Trophoblast cell (in vitro differentiated cells and primary cell): ENCODE results near the gene CAMK1D.

Source experiments
- DNase-seq, 2 donors: peaks; one replicate each; pipeline ENCODE4 v3.0.0-alpha.2; 2016
- H2AFZ ChIP-seq: 2 replicates; pipeline ENCODE4 v1.6.1; 2013; ENCODE audit warnings: low read length, moderate library complexity, mild to moderate bottlenecking; ENCODE audit not compliant: insufficient read depth, poor library complexity
- H2AK5ac ChIP-seq: 2 replicates; pipeline ENCODE4 v1.6.1; 2013; ENCODE audit warnings: mild to moderate bottlenecking, low read length
- H2BK120ac ChIP-seq: 2 replicates; pipeline ENCODE4 v1.6.1; 2013; ENCODE audit warnings: low read length, mild to moderate bottlenecking, moderate library complexity; ENCODE audit not compliant: insufficient read depth, poor library complexity
- H2BK12ac ChIP-seq: 2 replicates; pipeline ENCODE4 v1.6.1; 2013; ENCODE audit warnings: mild to moderate bottlenecking, low read length, moderate library complexity
- H2BK5ac ChIP-seq: 2 replicates; pipeline ENCODE4 v1.6.1; 2013; ENCODE audit warnings: low read length, low read depth, moderate library complexity, mild to moderate bottlenecking; ENCODE audit not compliant: poor library complexity
- H3K14ac ChIP-seq: 2 replicates; pipeline ENCODE4 v1.6.1; 2013; ENCODE audit warnings: mild to moderate bottlenecking, low read length
- H3K18ac ChIP-seq: 2 replicates; pipeline ENCODE4 v1.6.1; 2013; ENCODE audit warnings: mild to moderate bottlenecking, low read length
- H3K23ac ChIP-seq: 2 replicates; pipeline ENCODE4 v1.6.1; 2013; ENCODE audit warnings: low read length
- H3K27ac ChIP-seq: 2 replicates; pipeline ENCODE4 v1.5.1; 2013; ENCODE audit warnings: low read depth, mild to moderate bottlenecking, inconsistent platforms, low read length, moderate library complexity
- H3K27me3 ChIP-seq: 2 replicates; pipeline ENCODE4 v1.6.1; 2013; ENCODE audit warnings: inconsistent platforms, mild to moderate bottlenecking, low read length, moderate library complexity; ENCODE audit not compliant: insufficient read depth
- H3K36me3 ChIP-seq, 2 experiments: 1 replicate in 1 of 2; 2 replicates in 1 of 2; pipeline ENCODE4 v1.6.1; 2013; ENCODE audit warnings: low read length in 2 of 2, mild to moderate bottlenecking in 2 of 2, moderate library complexity in 1 of 2; ENCODE audit not compliant: insufficient read depth in 2 of 2, control insufficient read depth in 1 of 2
- H3K4ac ChIP-seq: 2 replicates; pipeline ENCODE4 v1.6.1; 2013; ENCODE audit warnings: low read depth, mild to moderate bottlenecking, low read length, moderate library complexity
- H3K4me1 ChIP-seq, 2 experiments: 1 replicate in 1 of 2; 2 replicates in 1 of 2; pipeline ENCODE4 v1.6.1; 2013; ENCODE audit warnings: low read length in 2 of 2, mild to moderate bottlenecking in 2 of 2, moderate library complexity in 1 of 2; ENCODE audit not compliant: insufficient read depth in 2 of 2, control insufficient read depth in 1 of 2
- H3K4me2 ChIP-seq: 2 replicates; pipeline ENCODE4 v1.6.1; 2013; ENCODE audit warnings: inconsistent platforms, mild to moderate bottlenecking, low read length, moderate library complexity
- H3K4me3 ChIP-seq: 2 replicates; pipeline ENCODE4 v1.5.1; 2013; ENCODE audit warnings: mild to moderate bottlenecking, low read depth, low read length, inconsistent platforms
- H3K79me1 ChIP-seq: one replicate; pipeline ENCODE4 v1.6.1; 2013; ENCODE audit warnings: low read length
- H3K79me2 ChIP-seq: 2 replicates; pipeline ENCODE4 v1.6.1; 2013; ENCODE audit warnings: low read length, mild to moderate bottlenecking; ENCODE audit not compliant: control insufficient read depth, insufficient read depth, poor library complexity
- H3K9ac ChIP-seq: 2 replicates; pipeline ENCODE4 v1.6.1; 2013; ENCODE audit warnings: mild to moderate bottlenecking, low read length
- H3K9me3 ChIP-seq: 2 replicates; pipeline ENCODE4 v1.6.1; 2013; ENCODE audit warnings: low read depth, mild to moderate bottlenecking, control low read depth, inconsistent platforms, low read length; ENCODE audit not compliant: insufficient read depth
- H4K12ac ChIP-seq: 2 replicates; pipeline ENCODE4 v1.6.1; 2013; ENCODE audit warnings: low read depth, mild to moderate bottlenecking, low read length, moderate library complexity
- H4K8ac ChIP-seq: 2 replicates; pipeline ENCODE4 v1.6.1; 2013; ENCODE audit warnings: low read depth, mild to moderate bottlenecking, low read length, moderate library complexity
- H4K91ac ChIP-seq: one replicate; pipeline ENCODE4 v1.6.1; 2013; ENCODE audit warnings: low read depth, mild to moderate bottlenecking, low read length, moderate library complexity
- WGBS: extraction: QIAGEN DNeasy Blood & Tissue Kit; methylation state at CpG from one replicate; pipeline ENCODE4 v1.1.7; 2013; ENCODE audit warnings: missing lambda C conversion rate; ENCODE audit not compliant: insufficient read length, insufficient coverage; ENCODE audit errors: extremely low coverage; 5-methylcytosine and 5-hydroxymethylcytosine counted together

The CAMK1D gene

DNA sequence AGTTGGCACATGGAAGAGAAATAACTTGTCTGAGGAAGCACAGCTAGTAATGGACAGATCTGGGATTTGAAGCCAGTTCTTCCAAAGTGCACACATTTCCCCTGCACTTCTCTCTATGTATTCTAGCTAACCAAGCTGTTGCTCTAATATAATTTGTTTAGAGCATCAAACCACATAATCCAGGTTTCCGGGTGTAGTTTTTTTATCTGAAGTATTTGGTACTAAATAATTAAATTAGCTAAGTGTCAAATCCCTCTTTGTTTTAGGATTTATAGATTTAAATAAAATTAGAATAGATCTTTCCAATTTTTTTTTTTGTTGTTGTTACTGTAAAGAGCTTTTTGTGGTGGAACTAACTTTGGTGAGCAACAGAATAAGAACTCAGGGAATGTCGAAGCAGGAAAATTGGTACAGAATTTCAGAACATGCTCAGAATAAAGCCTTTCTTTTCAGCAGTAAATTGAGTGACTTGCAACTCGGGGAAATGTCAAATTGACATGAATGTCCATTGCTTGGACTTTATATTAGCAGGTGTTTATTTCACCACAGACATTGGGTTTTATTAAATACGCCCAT, 33.7 kb downstream of the CAMK1D start:
- Histone ChIP-seq H4K8ac (no peak overlapping the region), H3K18ac (no peak overlapping the region), H3K23ac (no peak overlapping the region), H2BK5ac (no peak overlapping the region), H3K9me3 (no peaks in the 10 kb centered on the region), H3K4me1 (no peaks in the 10 kb centered on the region), H3K27ac (no peak overlapping the region), H2BK12ac (no peak overlapping the region), H2AK5ac (no peak overlapping the region), H4K91ac (no peak overlapping the region), H3K4me2 (no peak overlapping the region), H3K4ac (no peak overlapping the region), H4K12ac (no peak overlapping the region), H3K79me1 (no peaks in the 10 kb centered on the region), H3K9ac (no peak overlapping the region), H3K27me3 (no peaks in the 10 kb centered on the region), H3K4me3 (no peak overlapping the region), H2BK120ac (no peak overlapping the region), H3K79me2 (no peaks in the 10 kb centered on the region), H2AFZ (no peak overlapping the region), H3K14ac (no peak overlapping the region), H3K36me3 (no peaks in the 10 kb centered on the region)
- no CpG with 5 or more reads among the region's 4 CpGs for WGBS
- DNase-seq, result no peak

DNA sequence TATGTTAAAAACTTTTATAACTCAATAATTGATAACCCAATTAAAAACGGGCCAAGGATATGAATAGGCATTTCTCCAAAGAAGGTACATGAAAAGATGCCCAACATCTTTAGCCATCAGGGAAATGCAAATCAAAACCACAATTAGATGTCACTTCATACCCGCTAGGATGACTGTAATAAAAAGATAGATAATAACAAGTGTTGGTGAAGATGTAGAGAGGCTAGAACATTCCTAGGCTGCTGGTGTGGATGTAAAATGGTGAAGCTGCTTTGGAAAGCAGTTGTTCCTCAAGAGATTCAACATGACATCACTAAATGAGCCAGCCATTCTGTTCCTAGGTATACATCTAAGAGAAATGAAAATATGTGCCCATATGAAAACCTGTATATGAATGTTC, 35.6 kb downstream of the CAMK1D start:
- no peaks in the 10 kb centered on the region for H3K4me1 ChIP-seq
- H3K9me3 ChIP-seq, result no peaks in the 10 kb centered on the region
- no peaks in the 10 kb centered on the region for H3K36me3 ChIP-seq
- no peaks in the 10 kb centered on the region for H3K79me2 ChIP-seq
- H2AFZ ChIP-seq, result no peak overlapping the region
- H3K9ac ChIP-seq, result no peak overlapping the region
- no peak overlapping the region for H3K27ac ChIP-seq
- H3K14ac ChIP-seq, result no peak overlapping the region
- no peak overlapping the region for H4K8ac ChIP-seq
- H3K23ac ChIP-seq, result no peak overlapping the region
- no peak overlapping the region for H4K12ac ChIP-seq
- no peak overlapping the region for H3K4me2 ChIP-seq
- no peak overlapping the region for H2BK120ac ChIP-seq
- no peak overlapping the region for H2AK5ac ChIP-seq
- no peak overlapping the region for H2BK5ac ChIP-seq
- no peak overlapping the region for H4K91ac ChIP-seq
- H2BK12ac ChIP-seq, result no peak overlapping the region
- no peak overlapping the region for H3K4ac ChIP-seq
- no peak for DNase-seq
- WGBS, result no CpG with 5 or more reads among the region's 2 CpGs
- H3K4me3 ChIP-seq, result no peak overlapping the region
- no peak overlapping the region for H3K18ac ChIP-seq
- no peaks in the 10 kb centered on the region for H3K79me1 ChIP-seq
- H3K27me3 ChIP-seq, result no peaks in the 10 kb centered on the region

DNA sequence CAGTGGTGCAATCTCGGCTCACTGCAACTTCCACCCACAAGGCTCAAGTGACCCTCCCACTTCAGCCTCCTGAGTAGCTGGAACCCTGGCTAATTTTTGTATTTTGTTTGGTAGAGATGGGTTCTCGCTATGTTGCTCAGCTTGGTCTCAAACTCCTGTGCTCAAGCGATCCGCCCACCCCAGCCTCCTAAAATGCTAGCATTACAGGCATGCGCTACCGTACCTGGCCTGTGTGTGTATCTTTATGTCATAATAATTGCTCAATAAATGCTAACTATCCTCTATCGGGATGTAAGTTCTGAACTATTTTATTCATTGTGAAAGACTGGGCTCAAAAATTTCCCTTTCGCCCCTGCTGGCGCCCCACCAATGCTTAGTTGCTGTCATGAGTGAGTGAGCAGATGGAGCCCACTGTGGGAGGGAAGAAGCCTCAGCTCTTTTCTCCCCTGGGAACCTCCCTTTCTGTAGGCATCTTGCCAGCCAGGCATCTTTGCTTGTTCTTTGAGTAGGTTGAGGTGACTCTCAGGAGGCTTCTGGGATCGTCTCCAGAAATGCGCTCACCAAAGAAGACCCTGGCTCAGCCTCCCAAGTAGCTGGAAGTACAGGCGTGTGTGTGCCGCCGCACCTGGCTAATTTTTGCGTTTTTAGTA, 38.3 kb downstream of the CAMK1D start:
- no peak overlapping the region for H4K91ac ChIP-seq
- DNase-seq, result no peak
- no peaks in the 10 kb centered on the region for H3K79me1 ChIP-seq

DNA sequence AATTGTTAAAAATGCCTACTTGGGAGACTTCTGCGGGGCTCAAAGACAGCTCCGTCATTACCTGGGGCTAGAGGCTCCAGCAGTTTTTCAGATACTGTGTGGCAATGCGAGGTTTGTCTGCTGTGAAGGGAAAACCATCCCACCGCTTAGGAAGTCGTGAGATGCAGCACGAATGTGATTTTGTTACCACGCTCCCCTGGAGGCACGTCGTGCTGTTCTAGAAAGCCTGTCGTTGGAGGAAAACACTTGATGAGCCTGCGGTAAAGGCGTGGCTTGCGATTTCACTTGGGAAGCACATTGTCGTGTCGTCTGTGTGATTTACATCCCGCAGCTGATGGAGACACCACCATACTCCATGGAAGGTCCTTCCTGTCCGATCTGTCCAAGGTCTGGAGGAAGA, 39.3 kb downstream of the CAMK1D start:
- H2BK120ac ChIP-seq, result no peak overlapping the region
- H3K79me2 ChIP-seq, result no peaks in the 10 kb centered on the region
- no peak overlapping the region for H2BK12ac ChIP-seq
- no peaks in the 10 kb centered on the region for H3K36me3 ChIP-seq
- no peak for DNase-seq
- H3K4ac ChIP-seq, result no peak overlapping the region
- no peak overlapping the region for H3K23ac ChIP-seq
- no peak overlapping the region for H4K8ac ChIP-seq
- H2BK5ac ChIP-seq, result no peak overlapping the region
- H3K14ac ChIP-seq, result no peak overlapping the region
- H4K12ac ChIP-seq, result no peak overlapping the region
- H4K91ac ChIP-seq, result no peak overlapping the region
- H2AK5ac ChIP-seq, result no peak overlapping the region
- H3K9ac ChIP-seq, result no peak overlapping the region
- H2AFZ ChIP-seq, result no peak overlapping the region
- no peaks in the 10 kb centered on the region for H3K27me3 ChIP-seq
- WGBS, result no CpG with 5 or more reads among the region's 17 CpGs
- no peak overlapping the region for H3K27ac ChIP-seq
- no peak overlapping the region for H3K18ac ChIP-seq
- H3K9me3 ChIP-seq, result peaks cover 2% of the 10 kb centered on the region
- H3K4me2 ChIP-seq, result no peak overlapping the region
- no peaks in the 10 kb centered on the region for H3K79me1 ChIP-seq
- no peak overlapping the region for H3K4me3 ChIP-seq
- H3K4me1 ChIP-seq, result no peaks in the 10 kb centered on the region

More for the DNA sequence above, 38.3 kb downstream of the CAMK1D start:
- H3K18ac ChIP-seq, result no peak overlapping the region
- H2BK120ac ChIP-seq, result no peak overlapping the region
- H3K4me1 ChIP-seq, result no peaks in the 10 kb centered on the region
- no peak overlapping the region for H3K4me3 ChIP-seq
- no peaks in the 10 kb centered on the region for H3K27me3 ChIP-seq
- H3K14ac ChIP-seq, result no peak overlapping the region
- no peak overlapping the region for H3K4ac ChIP-seq
- no peak overlapping the region for H4K12ac ChIP-seq
- no peaks in the 10 kb centered on the region for H3K9me3 ChIP-seq
- no peak overlapping the region for H3K23ac ChIP-seq
- H2BK12ac ChIP-seq, result no peak overlapping the region
- H2AK5ac ChIP-seq, result no peak overlapping the region
- H3K4me2 ChIP-seq, result no peak overlapping the region
- WGBS, result no CpG with 5 or more reads among the region's 15 CpGs
- no peak overlapping the region for H2BK5ac ChIP-seq
- no peak overlapping the region for H4K8ac ChIP-seq
- no peaks in the 10 kb centered on the region for H3K36me3 ChIP-seq
- no peak overlapping the region for H2AFZ ChIP-seq
- H3K9ac ChIP-seq, result no peak overlapping the region
- no peak overlapping the region for H3K27ac ChIP-seq
- H3K79me2 ChIP-seq, result no peaks in the 10 kb centered on the region
